SU-DHL-6 (cell line): ENCODE results near the gene SARDH.

Source experiments
- H2AFZ ChIP-seq: fragments of 200-600 bp; sonication (generic); 2 replicates; pipeline ENCODE4 v1.6.1; 2014; ENCODE audit warnings: low read depth, mild to moderate bottlenecking, moderate library complexity, mixed read lengths, antibody characterized with exemption, low read length; ENCODE audit not compliant: severe bottlenecking
- H3F3A ChIP-seq: fragments of 200-600 bp; shearing (Covaris generic); 2 replicates; pipeline ENCODE4 v1.6.0; 2016; ENCODE audit warnings: antibody characterized with exemption, mild to moderate bottlenecking; ENCODE audit not compliant: insufficient read depth
- H3K27ac ChIP-seq: fragments of 200-600 bp; sonication (generic); 2 replicates; pipeline ENCODE4 v1.5.1; 2016; ENCODE audit warnings: low read depth, mild to moderate bottlenecking, low read length, moderate library complexity, mixed read lengths
- H3K27me3 ChIP-seq: fragments of 200-600 bp; sonication (generic), shearing (Covaris generic); 2 replicates; pipeline ENCODE4 v1.6.0; 2014; ENCODE audit warnings: mild to moderate bottlenecking, low read length
- H3K36me3 ChIP-seq: fragments of 200-600 bp; sonication (generic); 2 replicates; pipeline ENCODE4 v1.6.1; 2014; ENCODE audit warnings: mild to moderate bottlenecking, low read length, mixed read lengths
- H3K4me2 ChIP-seq: fragments of 300-600, 200-600 bp; shearing (Covaris generic), sonication (generic); 2 replicates; pipeline ENCODE4 v1.6.0; 2014; ENCODE audit warnings: low read length, low read depth, mild to moderate bottlenecking; ENCODE audit not compliant: poor library complexity, severe bottlenecking
- H3K4me3 ChIP-seq: fragments of 200-600 bp; sonication (generic); 2 replicates; pipeline ENCODE4 v1.5.1; 2014; ENCODE audit warnings: antibody characterized with exemption, low read length, mild to moderate bottlenecking, mixed read lengths; ENCODE audit not compliant: insufficient read depth, poor library complexity, severe bottlenecking
- H3K79me2 ChIP-seq: fragments of 200-600 bp; sonication (generic); 2 replicates; pipeline ENCODE4 v1.6.1; 2014; ENCODE audit warnings: mild to moderate bottlenecking, low read length, moderate library complexity; ENCODE audit not compliant: insufficient read depth
- H3K9ac ChIP-seq: fragments of 200-600 bp; sonication (generic); 2 replicates; pipeline ENCODE4 v1.7.0; 2014; ENCODE audit warnings: mild to moderate bottlenecking, low read length
- H3K9me2 ChIP-seq: fragments of 200-600 bp; sonication (generic); replicated peaks from 2 replicates; pipeline ENCODE4 v1.6.1; 2014; ENCODE audit warnings: low read length; ENCODE audit not compliant: insufficient read depth
- H3K9me3 ChIP-seq: fragments of 200-600 bp; sonication (generic); 2 replicates; pipeline ENCODE4 v1.6.1; 2014; ENCODE audit warnings: low read length, mixed read lengths; ENCODE audit not compliant: insufficient read depth
- H4K20me1 ChIP-seq: fragments of 200-600 bp; sonication (generic); 2 replicates; pipeline ENCODE4 v1.6.1; 2014; ENCODE audit warnings: low read depth, mild to moderate bottlenecking, antibody characterized with exemption, low read length, moderate library complexity, mixed read lengths
- CTCF ChIP-seq: fragments of 200-600 bp; sonication (generic); IDR thresholded peaks from one replicate; pipeline ENCODE4 v1.5.1; 2017; ENCODE audit warnings: antibody characterized with exemption, mild to moderate bottlenecking, low read length, moderate library complexity; ENCODE audit not compliant: insufficient read depth, poor library complexity, severe bottlenecking
- EZH2phosphoT487 ChIP-seq: fragments of 200-600 bp; sonication (generic), shearing (Covaris generic); conservative IDR thresholded peaks from 2 replicates; pipeline ENCODE4 v1.6.1; 2018; ENCODE audit warnings: mild to moderate bottlenecking, antibody characterized with exemption, low read length, moderate library complexity, mixed read lengths

SARDH gene

GRCh38 chr9:133680250-133680975 lies 57.7 kb downstream of the SARDH start:
- TF ChIP-seq EZH2phosphoT487 (no peak), CTCF (no peak)
- H3K36me3 ChIP-seq: no peaks in the 10 kb centered on the region
- H4K20me1 ChIP-seq: no peaks in the 10 kb centered on the region
- H3K4me3 ChIP-seq: no peak overlapping the region
- no peaks in the 10 kb centered on the region for H3K9me2 ChIP-seq
- H2AFZ ChIP-seq: no peak overlapping the region
- no peaks in the 10 kb centered on the region for H3K79me2 ChIP-seq
- H3K27ac ChIP-seq: no peak overlapping the region
- no peak overlapping the region for H3K9ac ChIP-seq
- no peaks in the 10 kb centered on the region for H3F3A ChIP-seq
- no peak overlapping the region for H3K4me2 ChIP-seq
- H3K9me3 ChIP-seq: no peaks in the 10 kb centered on the region
- no peaks in the 10 kb centered on the region for H3K27me3 ChIP-seq

- Histone ChIP-seq H2AFZ (no peak overlapping the region), H3K9me2 (no peaks in the 10 kb centered on the region), H3K4me3 (no peak overlapping the region), H3K27ac (no peak overlapping the region), H4K20me1 (no peaks in the 10 kb centered on the region), H3K9ac (no peak overlapping the region), H3K9me3 (no peaks in the 10 kb centered on the region), H3K36me3 (no peaks in the 10 kb centered on the region), H3F3A (no peaks in the 10 kb centered on the region), H3K79me2 (no peaks in the 10 kb centered on the region), H3K27me3 (no peaks in the 10 kb centered on the region), H3K4me2 (no peak overlapping the region)
- TF ChIP-seq EZH2phosphoT487 (no peak), CTCF (no peak)
Measured at GRCh38 chr9:133679466-133680061, 58.6 kb downstream of the SARDH start.

- Histone ChIP-seq H3K9me2 (no peaks in the 10 kb centered on the region), H4K20me1 (no peaks in the 10 kb centered on the region), H3K27ac (no peak overlapping the region), H3F3A (no peaks in the 10 kb centered on the region), H3K79me2 (no peaks in the 10 kb centered on the region), H3K9ac (no peak overlapping the region), H3K36me3 (no peaks in the 10 kb centered on the region), H2AFZ (no peak overlapping the region), H3K27me3 (no peaks in the 10 kb centered on the region), H3K4me2 (no peak overlapping the region), H3K4me3 (no peak overlapping the region), H3K9me3 (no peaks in the 10 kb centered on the region)
- TF ChIP-seq CTCF (no peak), EZH2phosphoT487 (no peak)
Measured at GRCh38 chr9:133679056-133679455, 59.1 kb downstream of the SARDH start.
